ENCODE measurements around the gene TSPAN9. TPM values are rescaled to one million over a fixed set of nuclear protein-coding genes. Genes with fewer than 3 reads are reported as not detected.

The TSPAN9 gene
- total RNA-seq, 4 donors from 2014 or later = 23.4 to 43.3 (median 29.4) TPM

GRCh38 chr12:3303410-3304136, 226.4 kb downstream of the TSPAN9 start:
- ATAC-seq (ENCODE audit: low FRiP score) (no peak), DNase-seq (ENCODE audit: low spot score) (no peak)
- TF ChIP-seq CTCF (IDR thresholded peaks at IDR 0.05) = no peak

DNA sequence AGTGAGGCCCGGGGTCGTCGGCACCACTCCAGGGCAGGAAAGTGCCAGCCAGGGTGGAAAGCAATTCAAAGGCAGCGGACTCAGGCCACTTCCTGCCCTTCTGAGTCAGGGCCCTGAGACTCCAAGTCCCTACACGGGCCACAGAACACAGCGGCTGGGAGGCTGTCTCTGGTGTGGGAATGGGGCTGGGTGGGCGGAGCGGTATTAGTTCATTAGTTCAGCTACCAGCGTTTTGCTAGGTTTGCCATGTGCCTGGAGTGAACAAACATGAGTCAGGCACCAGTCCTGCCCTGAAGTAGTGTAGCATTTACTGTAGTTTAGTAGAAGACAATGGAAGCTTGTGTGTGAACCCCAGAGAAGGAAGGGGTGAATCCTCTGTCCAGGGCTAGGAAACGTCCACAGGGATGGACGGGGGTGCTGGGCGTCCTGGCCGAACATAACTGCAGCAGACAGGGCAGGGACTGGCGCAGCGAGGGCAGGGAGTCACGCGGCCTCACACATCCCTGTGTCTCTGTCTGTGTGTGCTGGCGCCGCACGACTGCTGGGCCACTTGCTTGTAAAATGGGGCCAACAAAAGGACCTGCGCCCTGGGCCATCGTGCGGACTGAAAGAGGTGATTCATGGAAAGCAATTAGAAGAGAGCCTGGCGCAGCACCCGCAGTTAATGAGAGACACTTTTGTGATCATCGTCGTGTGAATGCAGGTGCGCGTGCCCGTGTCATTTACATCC, 227.4 kb downstream of the TSPAN9 start:
- ATAC-seq (ENCODE audit: low FRiP score) = no peak
- no peak for TF ChIP-seq CTCF (IDR thresholded peaks at IDR 0.05)
- DNase-seq (ENCODE audit: low spot score) = no peak

GRCh38 chr12:3305464-3305863, 228.3 kb downstream of the TSPAN9 start:
- ATAC-seq (ENCODE audit: low FRiP score) (no peak), DNase-seq (ENCODE audit: low spot score) (no peak)
- TF ChIP-seq CTCF (IDR thresholded peaks at IDR 0.05) = no peak

GRCh38 chr12:3305904-3306619, 228.9 kb downstream of the TSPAN9 start:
- no peak for DNase-seq (ENCODE audit: low spot score)
- no peak for TF ChIP-seq CTCF (IDR thresholded peaks at IDR 0.05)
- no peak for ATAC-seq (ENCODE audit: low FRiP score)

DNA sequence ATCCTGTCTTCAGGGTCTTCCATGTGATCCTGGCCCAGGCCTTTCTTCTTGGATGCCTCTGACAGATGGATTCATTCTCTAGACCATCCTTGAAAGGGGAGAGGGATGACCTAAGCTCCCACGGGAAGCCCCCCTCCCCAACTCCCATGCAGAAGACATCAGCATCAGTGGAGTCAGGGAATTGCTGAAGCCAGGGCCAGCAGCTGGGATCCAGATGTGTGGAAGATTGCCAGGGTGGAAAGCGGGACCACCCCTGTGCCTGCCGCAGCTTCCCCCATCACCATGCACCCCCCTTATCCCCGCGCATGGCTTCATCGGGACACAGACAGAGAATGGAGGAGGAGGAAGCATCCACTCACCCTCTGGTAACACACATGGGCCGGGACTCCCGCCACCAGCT, 230.2 kb downstream of the TSPAN9 start:
- TF ChIP-seq CTCF (IDR thresholded peaks at IDR 0.05) = no peak

DNA sequence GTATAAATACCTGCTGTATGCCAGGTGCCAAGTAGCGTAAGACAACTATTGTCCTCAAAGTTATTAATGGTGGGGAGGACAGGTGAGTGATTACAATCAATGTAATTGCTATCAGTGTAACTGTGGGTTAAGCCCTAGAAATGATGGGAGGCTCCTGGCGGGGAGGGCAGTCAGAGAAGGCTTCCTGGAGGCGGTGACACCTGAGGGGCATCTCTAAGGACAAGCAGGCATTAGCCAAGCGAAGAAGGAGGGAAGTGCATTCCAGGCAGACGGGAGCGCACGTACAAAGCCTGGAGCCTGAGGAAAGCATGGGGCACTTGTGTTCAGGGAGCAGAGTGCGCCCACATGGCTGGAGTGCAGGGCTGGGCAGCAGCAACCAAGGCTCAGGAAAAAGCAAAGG, 230.9 kb downstream of the TSPAN9 start:
- no peak for ATAC-seq (ENCODE audit: low FRiP score)
- no peak for DNase-seq (ENCODE audit: low spot score)
- TF ChIP-seq CTCF (IDR thresholded peaks at IDR 0.05) = no peak

More for the DNA sequence above, 230.2 kb downstream of the TSPAN9 start:
- DNase-seq (ENCODE audit: low spot score) (no peak), ATAC-seq (ENCODE audit: low FRiP score) (no peak)

Measured in omental fat pad (tissue), 4 donors.